GM12891 (cell line): ENCODE measurements around the gene CIPC.

Source experiments
- POLR2A ChIP-seq: IDR thresholded peaks from 2 replicates; pipeline ENCODE4 v1.6.1; 2011; ENCODE audit warnings: low read depth, low read length, control low read depth
- POLR2AphosphoS5 ChIP-seq: IDR thresholded peaks from 2 replicates; pipeline ENCODE4 v1.6.1; 2011; ENCODE audit warnings: low read depth, low read length, control low read depth
- SPI1 ChIP-seq: IDR thresholded peaks from 2 replicates; pipeline ENCODE4 v1.6.1; 2011; ENCODE audit warnings: low read depth, low read length, control low read depth
- TAF1 ChIP-seq: IDR thresholded peaks from 2 replicates; pipeline ENCODE4 v1.6.1; 2011; ENCODE audit warnings: low read depth, low read length, control low read depth

DNA sequence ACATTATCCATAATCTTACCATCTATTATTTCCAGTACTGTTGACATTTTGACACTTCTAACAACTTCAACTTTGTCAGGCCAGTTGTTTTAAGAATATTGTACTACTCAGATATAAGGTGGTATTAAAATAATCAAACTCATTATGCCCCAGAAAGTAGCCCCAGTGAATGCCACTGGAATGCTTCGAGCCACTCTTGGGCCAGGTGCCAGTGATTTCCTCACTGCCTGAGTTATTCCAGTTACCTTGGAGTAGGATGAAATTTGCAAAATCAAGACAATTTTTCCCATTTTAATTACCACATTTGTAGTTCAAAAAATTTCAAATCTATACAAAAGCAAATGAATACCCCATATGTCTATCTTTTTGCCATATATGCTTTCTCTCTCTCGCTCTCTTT, 9.2 kb downstream of the CIPC start:
- TF ChIP-seq POLR2AphosphoS5, result no peak
- TF ChIP-seq POLR2A, result no peak
- no peak for TF ChIP-seq TAF1
- no peak for TF ChIP-seq SPI1
